Stomach (tissue), 9 donors: ENCODE measurements around the gene MCTP2. TPM values are rescaled to one million over a fixed set of nuclear protein-coding genes. Genes with fewer than 3 reads are reported as not detected.

Experiments used
- DNase-seq, 2 donors: peaks; one replicate each; pipeline versions ENCODE4 v3.0.0 to v3.0.0-alpha.2; 2013 to 2019
- H3K27ac ChIP-seq, 5 donors: fragments of 200-600 bp in 4 of 5; sonication (generic) in 4 of 5; one replicate each; pipeline ENCODE4 v1.5.1; 2013 to 2019; ENCODE audit warnings: mild to moderate bottlenecking in 1 of 5, moderate library complexity in 1 of 5
- H3K27me3 ChIP-seq, 3 donors: fragments of 200-600 bp; sonication (generic); one replicate each; pipeline ENCODE4 v1.5.1; 2017 to 2019; ENCODE audit warnings: mixed run types in 1 of 3
- H3K36me3 ChIP-seq, 4 donors: fragments of 200-600 bp; sonication (generic); 1 replicate in 3 of 4; 2 replicates in 1 of 4; pipeline ENCODE4 v1.5.1; 2016 to 2019
- H3K4me1 ChIP-seq, 4 donors: fragments of 200-600 bp; sonication (generic); one replicate each; pipeline ENCODE4 v1.5.1; 2016 to 2019
- H3K4me3 ChIP-seq, 4 donors: fragments of 200-600 bp; sonication (generic) in 3 of 4; one replicate each; pipeline ENCODE4 v1.5.1; 2016 to 2019; ENCODE audit warnings: mild to moderate bottlenecking in 1 of 4
- H3K9me3 ChIP-seq, 4 donors: fragments of 200-600 bp; sonication (generic); one replicate each; pipeline ENCODE4 v1.5.1; 2016 to 2019
- EP300 ChIP-seq: sonication (generic); formaldehyde crosslinking; IDR thresholded peaks from one replicate; pipeline ENCODE4 v1.6.1; 2017; ENCODE audit warnings: antibody characterized with exemption
- POLR2A ChIP-seq, 4 donors: fragments of 450-650 bp; IDR thresholded peaks; one replicate each; pipeline ENCODE4 v1.6.1; 2016; ENCODE audit warnings: antibody characterized with exemption in 4 of 4, control low read depth in 2 of 4, mild to moderate bottlenecking in 1 of 4, moderate library complexity in 1 of 4
- POLR2AphosphoS5 ChIP-seq, 3 donors: sonication (generic); formaldehyde crosslinking; IDR thresholded peaks; one replicate each; pipeline ENCODE4 v1.6.1; 2016; ENCODE audit warnings: antibody characterized with exemption in 3 of 3
- WGBS, 5 donors: extraction: QIAGEN DNeasy Blood & Tissue Kit in 3 of 5; methylation state at CpG; one replicate each; pipeline versions ENCODE4 v1.1.5 to v1.1.7; 2013 to 2018; 5-methylcytosine and 5-hydroxymethylcytosine counted together
- intact Hi-C: fragments of 100-400 bp; cut with DNase I; formaldehyde crosslinking; loops from one replicate; pipeline ENCODE4 v1.15.1; 2023; ENCODE audit warnings: low total_unique reads
- polyA plus RNA-seq, 3 donors: library from polyadenylated mRNA; stranded (reverse); fragments of 200-250 nt; gene quantifications; one replicate each; pipeline ENCODE4 v1.2.3, GENCODE V29; 2013
- total RNA-seq, 5 donors: library from RNA; depleted of rRNA; stranded (reverse); fragments of >200 nt; gene quantifications; one replicate each; pipeline versions ENCODE4 v1.1.0 to v1.2.3, GENCODE V29; 2014 to 2016
- TF ChIP-seq, protein P1 (sequence below), 7 experiments: fragments of 450-650 bp in 4 of 7; fragments of 200-600 bp in 3 of 7; sonication (generic) in 3 of 7; IDR thresholded peaks; one replicate each; pipeline ENCODE4 v1.5.1; 2016 to 2019; ENCODE audit warnings: antibody characterized with exemption in 7 of 7, control low read depth in 2 of 7, mild to moderate bottlenecking in 1 of 7
- donor health status: healthy with polysubstance abuse.
- donor health status: Bipolar disorder and iron deficiency.
- donor health status: healthy.

The MCTP2 gene
- total and polyA plus RNA-seq, 8 donors = 2.8 to 62.4 (median 15.4) TPM

DNA sequence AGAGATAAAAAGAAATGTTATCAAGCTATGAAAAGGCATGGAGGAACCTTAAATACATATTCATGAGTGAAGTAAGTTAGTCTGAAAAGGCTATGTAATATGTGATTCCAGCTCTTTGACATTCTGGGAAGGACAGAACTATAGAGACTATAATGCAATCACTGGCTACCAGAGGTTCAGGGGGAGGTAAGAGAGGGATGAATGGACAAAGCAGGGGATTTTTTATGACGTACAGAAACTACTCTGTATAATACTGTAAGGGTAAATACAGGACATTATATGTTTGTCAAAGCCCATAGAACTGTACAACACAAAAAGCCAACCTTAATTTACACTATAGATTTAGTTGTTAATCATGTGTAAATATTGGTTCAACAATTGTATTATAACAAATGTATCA, 46.1 kb downstream of the MCTP2 start:
- Histone ChIP-seq H3K27me3 (no peaks in the 10 kb centered on the region), H3K4me1 (no peaks in the 10 kb centered on the region), H3K4me3 (no peak overlapping the region), H3K9me3 (peaks cover 0 to 4% (median 0%) of the 10 kb centered on the region in 4 donors), H3K36me3 (no peaks in the 10 kb centered on the region), H3K27ac (no peak overlapping the region)
- TF ChIP-seq POLR2A (IDR thresholded peaks at IDR 0.05) (no peak), POLR2AphosphoS5 (IDR thresholded peaks at IDR 0.05) (no peak), EP300 (no peak)
- TF ChIP-seq, protein P1, sequence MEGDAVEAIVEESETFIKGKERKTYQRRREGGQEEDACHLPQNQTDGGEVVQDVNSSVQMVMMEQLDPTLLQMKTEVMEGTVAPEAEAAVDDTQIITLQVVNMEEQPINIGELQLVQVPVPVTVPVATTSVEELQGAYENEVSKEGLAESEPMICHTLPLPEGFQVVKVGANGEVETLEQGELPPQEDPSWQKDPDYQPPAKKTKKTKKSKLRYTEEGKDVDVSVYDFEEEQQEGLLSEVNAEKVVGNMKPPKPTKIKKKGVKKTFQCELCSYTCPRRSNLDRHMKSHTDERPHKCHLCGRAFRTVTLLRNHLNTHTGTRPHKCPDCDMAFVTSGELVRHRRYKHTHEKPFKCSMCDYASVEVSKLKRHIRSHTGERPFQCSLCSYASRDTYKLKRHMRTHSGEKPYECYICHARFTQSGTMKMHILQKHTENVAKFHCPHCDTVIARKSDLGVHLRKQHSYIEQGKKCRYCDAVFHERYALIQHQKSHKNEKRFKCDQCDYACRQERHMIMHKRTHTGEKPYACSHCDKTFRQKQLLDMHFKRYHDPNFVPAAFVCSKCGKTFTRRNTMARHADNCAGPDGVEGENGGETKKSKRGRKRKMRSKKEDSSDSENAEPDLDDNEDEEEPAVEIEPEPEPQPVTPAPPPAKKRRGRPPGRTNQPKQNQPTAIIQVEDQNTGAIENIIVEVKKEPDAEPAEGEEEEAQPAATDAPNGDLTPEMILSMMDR (IDR thresholded peaks at IDR 0.05) = no peak
- 25 to 53% (median 44%) methylated on average over 1 of the region's 1 CpG for WGBS, 5 donors
- intact Hi-C loops = no loop called here
- no peak for DNase-seq

DNA sequence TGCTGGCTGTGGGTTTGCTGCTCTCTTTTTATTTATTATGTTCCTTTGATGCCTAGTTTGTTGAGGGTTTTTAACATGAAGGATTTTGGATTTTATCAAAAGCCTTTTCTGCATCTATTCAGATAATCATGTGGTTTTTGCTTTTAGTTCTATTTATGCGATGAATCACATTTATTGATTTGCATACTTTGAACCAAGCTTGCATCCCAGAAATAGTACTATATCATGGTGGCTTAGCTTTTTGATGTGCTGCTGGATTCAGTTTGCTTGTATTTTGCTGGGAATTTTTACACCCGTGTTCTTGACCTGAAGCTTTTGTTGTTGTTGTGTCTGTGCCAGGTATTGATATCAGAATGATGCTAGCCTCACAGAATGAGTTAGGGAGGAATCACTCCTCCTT, 48.4 kb downstream of the MCTP2 start:
- H3K27ac ChIP-seq = no peak overlapping the region
- no peak overlapping the region for H3K4me3 ChIP-seq
- 79 to 94% (median 88%) methylated on average over 2 of the region's 2 CpGs for WGBS, 5 donors
- TF ChIP-seq, protein P1 (IDR thresholded peaks at IDR 0.05) = no peak
- no peak for TF ChIP-seq POLR2A (IDR thresholded peaks at IDR 0.05)
- no peaks in the 10 kb centered on the region for H3K4me1 ChIP-seq
- no peak for DNase-seq
- no peaks in the 10 kb centered on the region for H3K36me3 ChIP-seq
- H3K9me3 ChIP-seq = peaks cover 0 to 4% (median 0%) of the 10 kb centered on the region in 4 donors
- no peaks in the 10 kb centered on the region for H3K27me3 ChIP-seq
- intact Hi-C loops = no loop called here

DNA sequence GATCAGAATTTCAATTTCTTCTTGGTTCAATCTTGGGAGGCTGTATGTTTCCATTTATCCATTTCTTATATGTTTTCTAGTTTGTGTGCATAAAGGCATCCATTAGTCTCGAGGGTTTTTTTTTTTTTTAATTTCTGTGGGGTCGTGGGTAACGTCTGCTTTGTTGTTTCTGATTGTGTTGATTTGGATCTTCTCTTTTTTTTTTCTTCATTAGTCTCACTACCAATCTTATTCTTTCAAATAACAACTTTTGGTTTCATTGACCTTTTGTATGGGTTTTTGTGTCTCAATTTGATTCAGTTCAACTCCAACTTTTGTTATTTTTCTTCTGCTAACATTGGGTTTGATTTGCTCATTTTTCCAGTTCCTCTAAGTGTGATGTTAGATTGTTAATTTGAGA, 48.9 kb downstream of the MCTP2 start:
- no peak overlapping the region for H3K27ac ChIP-seq
- TF ChIP-seq, protein P1 (IDR thresholded peaks at IDR 0.05) = no peak
- TF ChIP-seq POLR2A (IDR thresholded peaks at IDR 0.05) = no peak
- TF ChIP-seq POLR2AphosphoS5 (IDR thresholded peaks at IDR 0.05) = no peak
- no peak for TF ChIP-seq EP300
- WGBS, 5 donors = 73 to 94% (median 82%) methylated on average over 3 of the region's 3 CpGs
- H3K9me3 ChIP-seq = peaks cover 0 to 4% (median 0%) of the 10 kb centered on the region in 4 donors
- no peaks in the 10 kb centered on the region for H3K4me1 ChIP-seq
- no peak for DNase-seq
- H3K27me3 ChIP-seq = no peaks in the 10 kb centered on the region
- no peak overlapping the region for H3K4me3 ChIP-seq
- no peaks in the 10 kb centered on the region for H3K36me3 ChIP-seq
- intact Hi-C loops = no loop called here

DNA sequence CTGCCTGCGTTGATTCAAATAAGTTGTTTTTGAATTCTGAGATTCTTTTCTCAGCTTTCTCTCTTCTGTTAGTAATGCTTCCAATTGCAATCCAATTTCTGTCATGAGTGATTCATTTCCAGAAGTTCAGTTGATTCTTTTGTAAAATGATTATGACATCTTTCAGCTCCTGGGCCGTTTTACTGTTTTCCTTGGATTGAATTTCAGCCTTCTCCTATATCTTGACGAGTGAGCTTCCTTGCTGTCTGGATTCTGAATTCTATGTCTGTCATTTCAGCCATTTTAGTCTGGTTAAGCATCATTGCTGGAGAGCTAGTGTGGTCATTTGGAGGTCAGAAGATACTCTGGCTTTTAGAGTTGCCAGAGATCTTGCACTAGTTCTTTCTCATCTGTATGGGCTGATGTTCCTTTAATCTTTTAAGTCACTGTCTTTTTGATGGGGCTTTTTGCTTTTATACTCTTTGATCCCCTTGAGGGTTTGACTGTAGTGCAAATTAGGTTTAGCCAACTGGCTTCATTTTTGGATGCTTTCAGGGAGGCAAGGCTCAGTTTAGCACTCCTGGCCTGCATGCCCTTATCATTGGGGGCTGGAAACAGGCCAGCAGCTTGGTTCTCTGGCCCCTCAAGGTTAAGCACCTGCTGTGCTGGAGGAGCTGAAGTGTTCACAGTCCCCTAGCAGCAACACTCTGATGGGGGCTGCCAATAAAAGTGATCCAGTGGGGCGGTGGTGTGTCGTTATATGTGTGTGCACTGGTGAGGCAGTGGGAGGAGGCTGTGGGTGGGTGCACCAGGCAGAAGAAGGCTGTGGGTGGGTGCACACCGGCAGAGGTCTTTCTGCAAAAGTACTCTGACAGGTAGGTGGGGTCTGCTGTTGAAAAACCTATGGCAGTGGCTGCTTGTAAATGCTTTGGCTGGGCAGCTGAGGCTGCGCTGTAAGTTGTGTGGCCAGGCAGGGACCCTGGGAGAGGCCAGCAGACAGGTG, 51.2 kb downstream of the MCTP2 start:
- no peaks in the 10 kb centered on the region for H3K36me3 ChIP-seq

More for the DNA sequence above, 51.2 kb downstream of the MCTP2 start:
- H3K4me1 ChIP-seq = peaks cover 0 to 14% (median 4%) of the 10 kb centered on the region in 4 donors
- intact Hi-C loops = no loop called here
- no peak for TF ChIP-seq EP300
- TF ChIP-seq, protein P1 (IDR thresholded peaks at IDR 0.05) = no peak
- TF ChIP-seq POLR2AphosphoS5 (IDR thresholded peaks at IDR 0.05) = no peak
- no peak for TF ChIP-seq POLR2A (IDR thresholded peaks at IDR 0.05)
- no peak overlapping the region for H3K27ac ChIP-seq
- no peaks in the 10 kb centered on the region for H3K27me3 ChIP-seq
- no peak for DNase-seq
- 75 to 81% (median 76%) methylated on average over 7 of the region's 7 CpGs for WGBS, 5 donors
- H3K4me3 ChIP-seq = no peak overlapping the region
- H3K9me3 ChIP-seq = peaks cover 0 to 4% (median 0%) of the 10 kb centered on the region in 4 donors
